Ishikawa (cell line): ENCODE results near the gene GATA3.

Experiments
- CEBPB ChIP-seq: IDR thresholded peaks from 2 replicates; pipeline ENCODE4 v1.6.1; 2012
- CREB1 ChIP-seq: IDR thresholded peaks from 2 replicates; pipeline ENCODE4 v1.6.1; 2012; ENCODE audit warnings: low read depth
- EGR1 ChIP-seq: IDR thresholded peaks from 2 replicates; pipeline ENCODE4 v1.6.1; 2012
- EP300 ChIP-seq: IDR thresholded peaks from 2 replicates; pipeline ENCODE4 v1.6.1; 2012; ENCODE audit warnings: borderline replicate concordance
- FOXM1 ChIP-seq: IDR thresholded peaks from 2 replicates; pipeline ENCODE4 v1.6.1; 2012; ENCODE audit warnings: low read depth, borderline replicate concordance
- MAX ChIP-seq: IDR thresholded peaks from 2 replicates; pipeline ENCODE4 v1.6.1; 2012
- NFIC ChIP-seq: IDR thresholded peaks from 2 replicates; pipeline ENCODE4 v1.6.1; 2012
- RAD21 ChIP-seq: IDR thresholded peaks from 2 replicates; pipeline ENCODE4 v1.6.1; 2012; ENCODE audit warnings: low read depth
- REST ChIP-seq: IDR thresholded peaks from 2 replicates; pipeline ENCODE4 v1.6.1; 2012; ENCODE audit warnings: low read depth, mild to moderate bottlenecking
- TAF1 ChIP-seq: IDR thresholded peaks from 2 replicates; pipeline ENCODE4 v1.6.1; 2012; ENCODE audit warnings: low read depth, mild to moderate bottlenecking
- TCF12 ChIP-seq: IDR thresholded peaks from 2 replicates; pipeline ENCODE4 v1.6.1; 2012; ENCODE audit warnings: low read depth
- USF1 ChIP-seq: IDR thresholded peaks from 2 replicates; pipeline ENCODE4 v1.6.1; 2012
- YY1 ChIP-seq: IDR thresholded peaks from 2 replicates; pipeline ENCODE4 v1.6.1; 2012; ENCODE audit warnings: low read depth
- ZBTB7A ChIP-seq: IDR thresholded peaks from 2 replicates; pipeline ENCODE4 v1.6.1; 2012; ENCODE audit warnings: low read depth

GRCh38 chr10:8013006-8013405 is 41.5 kb upstream of the GATA3 start:
- TF ChIP-seq CEBPB: no peak
- no peak for TF ChIP-seq ZBTB7A
- TF ChIP-seq RAD21: no peak
- TF ChIP-seq EP300: no peak
- no peak for TF ChIP-seq YY1
- TF ChIP-seq TAF1: no peak
- no peak for TF ChIP-seq EGR1
- TF ChIP-seq NFIC: no peak
- TF ChIP-seq MAX: no peak
- no peak for TF ChIP-seq TCF12
- no peak for TF ChIP-seq FOXM1
- no peak for TF ChIP-seq REST
- TF ChIP-seq CREB1: no peak
- no peak for TF ChIP-seq USF1
